Activated CD4-positive, alpha-beta T cell treated with anti-CD3 and anti-CD28 coated beads, Interleukin-2, amount 50 U/mL, for 16 hours (primary cell): ENCODE data around the gene CLSTN2.

Experiments
- DNase-seq: peaks from one replicate; pipeline ENCODE4 v3.0.0-alpha.2; 2020

Gene CLSTN2

DNA sequence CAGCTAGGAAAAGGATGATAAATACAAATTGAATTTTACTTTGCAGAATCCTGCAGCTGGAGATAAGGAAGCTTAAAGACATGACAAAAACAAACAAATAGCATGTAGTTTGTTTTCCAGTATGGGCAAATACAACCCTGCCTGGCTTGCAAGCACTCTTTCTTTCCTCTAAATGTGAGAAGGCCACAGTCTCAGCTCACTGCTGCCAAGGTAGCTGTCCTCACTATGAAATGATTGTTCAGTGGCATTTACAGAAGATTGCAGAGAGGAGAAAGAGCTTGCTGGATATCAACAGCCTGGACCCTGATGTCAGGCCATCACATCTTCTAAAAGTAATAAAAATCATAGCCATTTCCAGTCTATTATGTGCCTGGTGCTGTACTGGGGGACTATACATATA lies 262.0 kb downstream of the CLSTN2 start:
- DNase-seq: no peak

DNA sequence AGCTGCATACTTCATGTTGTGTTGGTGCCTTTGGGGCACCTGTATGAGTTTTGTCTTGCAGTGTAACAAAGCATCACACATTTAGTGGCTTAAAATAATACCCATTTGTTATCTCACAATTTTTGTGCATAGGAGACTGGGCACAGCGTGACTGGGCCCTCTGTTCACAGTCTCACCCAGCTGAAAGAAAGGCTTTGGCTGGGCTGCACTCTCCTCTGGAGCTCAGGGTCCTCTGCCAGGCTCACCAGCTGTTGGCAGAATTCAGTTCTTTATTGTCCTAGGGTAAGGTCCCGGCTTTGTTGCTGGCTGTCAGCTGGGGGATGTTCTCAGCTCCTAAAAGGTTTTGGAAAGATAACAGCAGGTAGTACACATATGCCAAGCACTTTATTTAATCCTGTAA lies 263.3 kb downstream of the CLSTN2 start:
- no peak for DNase-seq

DNA sequence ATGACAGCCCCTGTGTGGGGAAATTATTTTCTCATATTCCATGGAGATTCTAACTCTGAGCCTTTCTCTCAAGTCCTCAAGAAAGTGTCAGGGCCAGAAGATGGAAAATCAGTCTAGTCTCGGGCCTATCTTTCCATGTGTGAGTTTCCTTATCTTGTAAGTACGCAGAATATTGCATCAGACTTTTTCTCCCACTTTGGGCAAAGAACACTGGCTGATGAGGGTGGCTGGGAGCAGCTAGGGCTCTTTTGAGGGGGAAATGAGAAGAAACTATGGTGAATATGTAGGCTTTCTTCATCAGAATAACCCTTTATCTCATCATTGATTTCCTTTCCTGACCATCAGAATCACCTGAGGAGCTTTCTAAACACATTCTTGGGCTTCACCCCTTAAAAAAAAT lies 264.0 kb downstream of the CLSTN2 start:
- DNase-seq: no peak

DNA sequence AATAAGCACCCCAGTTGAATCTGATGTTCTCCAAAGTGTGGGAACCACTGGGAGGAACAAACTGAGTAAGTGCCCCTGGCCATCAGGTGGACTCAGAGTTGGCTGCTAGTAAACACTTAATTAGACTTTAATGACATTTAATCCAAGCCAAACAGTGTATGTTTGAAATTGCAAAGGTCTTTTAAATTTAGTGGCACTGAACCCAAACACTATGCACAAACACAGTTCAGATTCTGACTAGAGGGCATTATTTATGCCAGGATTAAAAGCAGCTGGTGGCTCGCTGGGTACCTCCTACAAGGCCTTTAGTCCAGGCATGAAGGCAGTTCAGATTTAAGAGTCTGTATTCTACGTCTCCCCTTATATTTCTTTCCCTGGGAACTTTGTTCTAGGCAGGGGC lies 264.8 kb downstream of the CLSTN2 start:
- DNase-seq: no peak

DNA sequence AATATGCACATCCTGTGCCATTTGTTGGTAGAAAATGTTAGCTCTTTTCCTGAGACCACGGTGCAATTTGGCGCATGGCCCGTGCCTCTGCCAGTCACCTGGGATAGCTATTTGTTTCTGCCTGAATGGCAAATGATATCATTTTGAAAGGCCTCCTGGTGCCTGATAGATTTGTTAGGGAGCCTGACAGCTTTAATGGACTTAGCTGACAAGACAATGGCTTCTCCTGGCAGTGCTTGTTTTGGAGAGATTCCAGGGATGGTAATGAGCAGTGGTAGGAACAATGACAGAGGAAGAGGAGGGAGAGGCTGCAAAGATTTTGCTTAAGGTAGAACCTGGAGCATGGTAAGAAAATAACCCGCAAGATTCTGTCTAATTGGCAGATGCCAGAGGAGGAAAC lies 268.5 kb downstream of the CLSTN2 start:
- DNase-seq: no peak

DNA sequence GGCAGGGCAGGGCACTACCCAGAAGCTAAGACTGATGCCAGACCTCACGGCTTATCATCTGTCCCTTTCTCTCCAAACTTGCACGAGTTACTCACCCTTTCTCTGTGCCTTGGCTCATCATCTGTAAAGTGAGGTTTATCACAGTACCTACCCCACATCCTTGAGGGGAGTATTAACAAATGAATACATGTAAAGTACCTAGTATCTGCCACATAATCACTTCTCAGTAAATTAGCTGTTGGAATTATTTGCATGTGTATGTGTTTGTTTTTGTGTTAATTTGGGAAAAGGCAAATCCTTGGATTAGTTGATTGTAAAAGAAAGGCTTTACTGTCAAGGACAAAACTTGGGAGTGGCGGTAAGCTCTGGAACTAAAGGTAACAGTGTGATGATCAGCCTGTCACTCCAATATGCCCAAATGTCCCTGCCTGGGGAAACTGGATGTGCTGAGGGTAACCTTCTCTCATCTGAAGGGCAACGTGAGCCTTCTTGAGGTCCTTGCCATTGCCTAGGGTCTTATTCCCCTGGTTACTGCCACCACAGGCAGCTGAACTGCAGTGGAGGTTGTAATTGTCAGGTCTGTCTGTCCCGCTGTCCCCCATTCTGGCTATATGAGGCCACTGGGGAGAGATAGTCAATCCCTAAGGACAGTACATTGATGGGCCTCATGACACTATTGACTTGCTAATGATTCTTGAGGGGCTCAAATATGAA lies 269.4 kb downstream of the CLSTN2 start:
- no peak for DNase-seq

DNA sequence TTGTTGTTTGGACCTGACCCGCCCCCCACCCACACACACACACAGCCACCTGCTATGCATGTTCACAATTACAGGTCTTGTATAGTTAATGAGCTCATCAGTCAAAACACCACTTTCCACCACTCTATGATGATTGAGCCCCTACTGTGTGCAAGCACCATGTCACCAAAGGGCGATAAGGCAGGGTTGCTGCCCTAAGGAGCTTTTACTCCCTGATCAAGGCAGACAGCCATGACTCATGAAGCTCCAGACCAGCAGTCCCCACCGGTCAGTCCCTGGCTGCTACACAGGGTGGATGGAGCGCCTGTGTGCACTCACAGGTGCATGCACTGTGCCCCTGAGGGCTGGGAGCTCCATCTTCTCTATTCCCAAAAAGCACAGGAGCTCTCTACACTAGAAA lies 270.6 kb downstream of the CLSTN2 start:
- no peak for DNase-seq

DNA sequence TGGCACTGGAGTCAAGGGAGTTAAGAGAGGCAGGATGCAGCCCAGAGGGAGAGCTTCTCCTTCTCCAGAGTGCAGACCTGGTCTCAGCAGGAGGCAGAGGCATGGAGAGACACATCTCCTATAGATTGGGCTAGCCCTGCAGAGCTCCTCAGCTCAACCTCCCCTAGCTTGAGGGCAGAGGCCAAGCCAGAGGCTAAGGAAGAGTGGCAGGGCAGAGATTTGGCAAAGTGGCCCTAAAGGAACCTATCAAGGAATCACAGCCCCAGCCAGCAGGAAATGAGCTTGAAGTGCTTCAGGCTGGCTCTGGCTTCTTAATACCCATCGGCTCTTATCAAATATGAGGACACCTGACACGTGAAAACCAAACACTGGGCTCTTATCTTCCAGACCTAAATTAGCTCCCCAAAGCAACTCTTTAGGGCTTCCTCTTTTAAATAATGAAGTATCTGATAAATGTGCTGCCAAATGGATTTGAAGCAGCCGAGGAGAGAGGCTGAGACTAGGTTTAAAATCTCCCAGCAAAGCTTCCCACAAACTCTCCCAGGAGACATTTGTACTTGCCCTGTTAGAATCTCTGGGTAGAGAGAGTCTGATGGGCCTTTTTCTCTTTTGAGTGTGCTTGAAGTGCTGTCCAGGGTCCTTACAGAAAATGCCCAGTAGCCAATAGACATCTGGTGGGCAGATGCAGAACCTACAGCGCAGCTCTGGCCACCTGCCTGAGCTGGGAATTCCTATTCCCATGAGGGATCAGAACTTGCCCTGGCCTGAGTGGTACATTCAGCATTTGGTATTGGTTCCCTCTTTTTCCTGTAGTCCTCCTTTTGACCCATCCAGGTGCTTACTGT lies 271.4 kb downstream of the CLSTN2 start:
- no peak for DNase-seq

DNA sequence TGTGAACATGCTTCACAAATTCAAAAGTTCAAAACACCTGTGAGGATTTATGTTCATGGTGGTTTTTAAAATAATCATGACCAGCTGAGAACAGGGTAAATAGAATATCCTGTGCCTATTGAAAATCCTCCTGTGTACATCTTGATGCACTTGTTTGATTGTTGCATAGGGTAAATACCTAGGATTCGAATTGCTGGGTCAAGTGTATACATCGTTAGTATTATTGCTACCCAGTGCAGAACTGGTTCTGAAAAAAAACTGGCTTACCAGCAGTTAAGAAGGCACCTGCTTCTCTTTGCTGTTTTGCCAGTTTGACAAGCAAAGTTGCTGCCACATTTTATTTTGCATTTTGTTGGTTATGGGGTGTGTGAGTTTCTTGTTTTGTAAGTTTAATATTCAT lies 272.6 kb downstream of the CLSTN2 start:
- DNase-seq: no peak

DNA sequence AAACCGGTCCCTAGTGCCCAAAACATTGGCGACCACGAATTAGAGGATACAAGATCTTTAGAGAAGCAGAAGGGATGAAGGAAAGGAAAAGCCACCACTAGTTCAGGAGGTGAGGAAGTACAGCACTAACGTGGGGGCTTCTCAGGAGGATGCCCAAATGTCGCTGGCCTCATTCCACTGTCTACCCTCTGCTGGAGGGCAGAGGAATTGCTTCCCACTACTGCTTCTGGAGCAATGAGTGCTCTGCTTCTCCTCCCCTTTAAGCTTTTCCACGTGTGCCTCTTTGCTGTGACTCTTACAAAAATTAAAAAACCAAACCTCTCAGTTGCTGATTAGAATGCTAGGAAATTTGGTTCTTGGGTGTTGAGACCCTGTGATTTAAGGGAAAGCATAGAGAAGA lies 281.3 kb downstream of the CLSTN2 start:
- DNase-seq: no peak

DNA sequence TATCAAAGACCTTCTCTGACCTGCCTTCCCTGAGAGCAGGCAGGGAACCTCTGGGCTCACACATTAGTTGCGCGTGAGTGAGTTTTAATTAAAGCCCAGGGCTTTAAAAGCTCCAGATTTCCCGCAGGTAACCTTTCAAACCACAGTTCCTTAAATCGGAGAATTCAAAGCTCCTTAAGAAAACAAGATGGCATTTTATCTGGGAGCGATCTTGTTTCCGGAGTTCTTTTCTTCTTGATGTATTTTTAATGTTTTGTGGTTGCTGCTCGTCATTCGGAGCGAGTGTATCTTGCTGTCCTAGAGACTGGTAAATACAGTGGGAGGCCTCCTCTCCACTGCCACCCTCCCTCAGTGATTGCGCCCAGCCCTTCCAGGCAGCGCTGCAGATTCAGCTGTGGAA lies 284.3 kb downstream of the CLSTN2 start:
- DNase-seq: no peak

DNA sequence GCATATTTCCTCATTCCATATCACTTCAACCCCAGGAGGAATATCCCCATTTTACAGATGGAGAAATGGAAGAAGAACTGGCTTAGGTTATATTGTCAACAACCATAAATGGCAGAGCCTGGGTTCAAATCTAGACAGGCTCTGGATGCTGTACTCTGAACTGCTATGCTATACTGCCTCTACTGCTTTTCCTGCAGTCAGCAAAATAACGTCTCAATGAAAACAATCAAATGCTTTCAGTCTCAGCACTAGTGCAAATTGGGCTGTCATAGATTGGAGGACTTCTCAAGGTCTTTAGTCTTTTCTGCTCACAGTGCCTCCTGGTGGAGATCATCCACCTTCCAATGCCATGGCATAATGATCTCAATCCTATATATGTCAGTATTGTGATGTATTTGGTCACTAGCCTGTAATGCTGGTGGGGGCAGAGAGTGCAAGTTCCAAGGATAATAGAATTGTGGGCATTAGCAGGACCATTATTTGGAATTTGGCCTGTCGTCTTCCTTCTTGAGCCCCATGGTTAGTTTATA lies 285.0 kb downstream of the CLSTN2 start:
- no peak for DNase-seq

DNA sequence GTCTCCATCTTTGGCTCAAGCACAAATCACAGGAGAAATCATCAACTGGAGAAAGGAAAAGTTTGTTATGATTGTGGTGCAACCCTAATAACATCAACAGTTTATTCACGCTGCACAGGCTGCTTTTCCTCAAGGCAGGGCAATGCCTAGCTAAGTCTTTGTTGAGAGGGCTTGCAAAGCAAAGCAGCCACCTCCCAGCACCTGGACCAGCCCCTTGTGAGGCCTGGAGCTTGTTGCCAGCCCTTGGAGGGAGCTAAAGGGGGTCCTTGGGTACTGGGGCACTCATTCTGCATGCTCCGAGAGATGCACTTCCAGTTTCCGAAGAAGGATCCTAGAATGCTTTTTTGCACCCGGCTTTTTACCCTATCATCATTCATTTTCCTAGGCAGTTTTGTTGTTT lies 288.2 kb downstream of the CLSTN2 start:
- no peak for DNase-seq

DNA sequence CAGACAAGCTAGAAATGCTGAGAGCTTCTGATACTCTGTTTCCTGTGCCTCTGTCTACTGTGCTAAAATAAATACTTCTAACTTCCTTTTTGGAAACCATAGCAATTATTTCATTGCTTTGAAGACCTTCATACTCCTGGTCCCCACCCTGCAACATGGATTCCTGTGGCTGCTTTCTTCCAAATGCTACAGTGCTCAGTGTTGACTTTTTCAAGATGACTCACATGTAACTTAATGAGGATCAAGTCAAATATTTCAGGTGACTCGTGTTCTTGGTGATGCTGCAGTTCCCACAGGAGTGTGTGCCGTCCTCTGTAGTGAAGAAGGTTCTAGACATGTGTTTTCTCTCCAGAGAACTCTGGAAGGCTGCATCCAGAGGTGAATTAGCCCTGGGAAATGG lies 288.6 kb downstream of the CLSTN2 start:
- no peak for DNase-seq

DNA sequence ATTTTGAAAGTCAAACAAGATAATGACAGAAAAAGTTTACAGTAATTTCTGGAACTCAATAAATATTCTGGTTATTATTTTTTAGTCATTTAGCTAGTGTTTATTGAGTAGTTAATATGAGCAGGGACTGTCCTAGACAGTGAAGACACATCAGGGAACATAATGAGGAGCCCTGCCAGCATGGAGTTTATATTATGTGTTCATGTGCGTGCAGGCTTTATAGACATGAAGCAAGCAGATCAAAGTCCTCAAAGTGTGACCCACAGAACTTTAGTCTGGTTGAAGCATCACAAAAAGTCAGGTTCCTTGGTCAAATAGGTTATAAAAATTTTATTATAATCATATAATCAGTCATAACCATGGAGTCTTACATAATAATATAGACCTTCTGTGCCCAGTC lies 289.3 kb downstream of the CLSTN2 start:
- DNase-seq: no peak

DNA sequence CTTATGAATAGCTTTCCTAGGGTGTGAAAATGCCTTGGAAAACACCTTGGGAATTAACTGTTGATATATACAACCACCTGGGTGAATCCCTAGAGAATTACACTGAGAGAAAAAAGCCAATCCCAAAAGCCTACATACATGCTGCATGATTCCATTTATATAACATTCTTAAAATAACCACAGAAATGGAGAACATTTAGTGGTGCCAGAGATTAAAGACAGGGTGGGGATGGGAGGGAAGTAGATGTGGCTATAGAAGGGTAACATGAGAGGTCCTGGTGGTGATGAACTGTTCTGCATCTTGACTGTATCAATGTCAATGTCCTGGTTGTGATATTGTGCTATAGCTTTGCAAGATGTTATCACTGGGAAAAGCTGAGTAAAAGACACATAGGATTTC lies 291.0 kb downstream of the CLSTN2 start:
- DNase-seq: no peak

DNA sequence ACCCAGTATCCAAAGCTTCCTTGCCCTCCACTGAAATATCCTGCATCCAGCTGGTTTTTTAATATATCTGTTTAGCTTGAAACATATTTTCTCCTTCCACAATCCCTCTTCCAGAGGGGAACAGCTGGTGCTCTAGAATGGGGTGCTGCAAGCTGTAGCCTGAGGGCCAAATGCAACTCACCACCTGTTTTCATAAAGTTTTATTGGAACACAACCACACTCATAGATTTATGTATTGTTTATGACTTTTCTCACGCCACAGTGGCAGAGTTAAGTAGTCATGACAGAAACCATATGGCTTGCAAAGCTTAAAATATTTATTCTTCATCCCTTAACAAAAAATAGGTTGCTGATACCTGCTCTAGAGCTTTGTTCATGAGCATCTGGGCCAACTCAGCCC lies 298.7 kb downstream of the CLSTN2 start:
- DNase-seq: no peak

DNA sequence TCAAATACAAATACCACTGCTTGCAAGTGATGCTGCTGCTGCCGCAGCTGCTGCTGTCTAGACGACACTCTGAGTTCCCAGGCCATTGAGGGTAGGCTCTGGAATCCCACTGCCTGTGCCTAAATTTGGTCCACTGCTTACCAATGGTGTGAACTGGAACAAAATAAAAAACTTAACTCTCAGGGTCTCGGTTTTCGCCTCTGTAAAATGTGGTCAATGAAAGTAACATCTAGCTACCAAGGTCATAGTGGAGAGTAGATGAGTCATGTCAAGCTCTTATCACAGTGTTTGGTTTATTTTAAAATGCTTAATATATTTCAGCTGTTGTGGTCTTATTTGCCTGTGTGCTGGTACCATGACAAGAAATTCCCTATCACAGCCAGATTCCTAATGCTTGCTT lies 299.3 kb downstream of the CLSTN2 start:
- DNase-seq: no peak

DNA sequence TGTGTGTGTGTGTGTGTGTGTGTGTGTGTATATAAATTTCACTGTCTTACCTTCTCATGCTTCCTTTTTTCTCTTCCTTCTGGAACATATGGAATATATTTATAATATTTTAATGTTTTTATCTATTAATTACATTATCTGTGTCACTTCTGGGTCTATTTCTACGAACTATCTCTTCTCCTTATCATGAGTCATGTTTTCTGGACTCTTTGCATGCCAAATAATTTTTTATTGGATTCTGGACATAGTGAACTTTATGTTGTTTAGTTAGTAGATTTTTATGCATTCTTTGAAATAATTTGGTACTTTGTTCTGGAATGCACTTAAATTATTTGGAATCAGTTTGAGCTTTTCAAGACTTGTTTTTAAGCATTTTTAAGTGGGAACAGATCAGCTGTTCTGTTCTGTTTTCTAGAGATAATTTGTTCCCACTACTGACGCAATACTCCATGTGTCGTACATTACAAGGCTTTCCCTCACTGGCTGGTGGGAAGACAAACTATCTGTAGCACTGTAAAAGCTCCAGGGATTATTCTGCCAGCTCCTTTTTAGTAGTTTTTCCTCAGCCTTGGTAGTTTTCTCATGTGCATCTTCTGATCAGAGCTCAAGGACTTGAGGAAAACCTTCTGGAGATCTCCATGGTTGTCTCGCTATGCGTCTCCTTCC lies 302.0 kb downstream of the CLSTN2 start:
- no peak for DNase-seq

DNA sequence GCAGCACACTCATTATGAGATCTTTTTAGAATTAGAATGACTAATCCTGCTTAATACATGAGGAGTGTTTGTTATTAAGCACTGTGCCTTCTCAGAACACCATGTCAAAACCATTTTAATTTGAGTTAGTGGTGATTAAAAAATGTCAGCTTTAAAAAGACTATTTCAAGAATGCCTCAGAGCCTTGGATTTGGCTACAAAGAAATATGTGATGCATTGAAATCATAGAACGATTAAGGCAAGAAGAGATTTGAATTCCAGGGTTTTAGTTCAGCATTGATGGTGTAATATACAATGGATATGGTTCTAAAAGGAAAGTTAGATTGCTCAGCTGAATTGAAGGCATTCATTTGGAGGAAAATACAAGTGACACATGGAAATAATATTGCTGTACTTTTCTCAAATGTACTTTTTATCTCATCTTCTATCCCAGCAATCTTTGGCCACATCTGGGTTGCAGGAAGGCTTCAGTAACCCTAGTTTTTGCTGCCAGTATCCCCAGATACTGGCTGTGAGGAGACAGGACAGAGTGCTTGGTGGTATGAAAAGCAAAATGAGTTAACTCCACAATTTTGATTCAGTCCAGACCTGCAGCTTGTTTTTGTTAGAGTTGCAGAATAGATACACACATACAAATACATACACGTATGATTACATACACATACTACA lies 303.8 kb downstream of the CLSTN2 start:
- no peak for DNase-seq

DNA sequence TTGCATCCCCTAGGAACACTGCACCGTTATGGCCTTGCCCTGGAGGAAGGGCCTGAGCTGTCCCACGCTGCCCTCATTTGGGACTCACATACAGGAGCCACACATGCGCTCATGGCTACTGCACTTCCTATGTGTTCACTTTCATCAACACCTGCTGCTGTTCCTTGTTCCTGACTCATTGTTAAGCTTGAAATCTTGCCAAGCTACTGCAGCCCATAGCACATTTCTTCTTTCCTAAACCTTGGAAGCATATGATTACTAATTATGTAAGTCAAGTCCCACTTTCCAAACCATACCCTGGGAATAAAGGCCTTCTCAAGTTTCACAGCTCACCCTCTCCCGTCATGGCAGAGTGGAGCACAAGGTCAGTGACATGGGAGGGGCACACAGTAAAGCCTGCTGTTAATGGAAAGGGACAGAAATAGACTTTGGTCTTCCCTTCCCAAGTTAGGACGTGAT lies 307.9 kb downstream of the CLSTN2 start:
- no peak for DNase-seq

DNA sequence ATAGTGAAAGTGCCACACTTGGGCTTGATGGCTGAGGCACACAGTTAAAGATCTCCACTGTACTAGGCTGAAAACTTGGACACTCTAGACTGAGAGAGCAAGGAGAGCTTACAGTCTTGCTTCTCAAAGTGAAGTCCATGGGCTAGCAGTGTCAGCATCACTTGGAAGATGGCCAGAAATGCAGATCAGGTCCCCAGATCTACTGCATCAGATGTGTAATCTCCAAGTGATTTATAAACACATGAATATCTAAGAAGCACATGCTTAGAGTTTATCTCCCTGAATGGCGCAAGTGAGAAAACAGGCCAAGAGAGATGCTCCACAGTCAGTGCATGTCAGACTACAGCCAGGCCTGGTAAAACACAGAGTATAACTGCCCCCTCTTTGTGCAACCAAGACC lies 308.6 kb downstream of the CLSTN2 start:
- DNase-seq: no peak

DNA sequence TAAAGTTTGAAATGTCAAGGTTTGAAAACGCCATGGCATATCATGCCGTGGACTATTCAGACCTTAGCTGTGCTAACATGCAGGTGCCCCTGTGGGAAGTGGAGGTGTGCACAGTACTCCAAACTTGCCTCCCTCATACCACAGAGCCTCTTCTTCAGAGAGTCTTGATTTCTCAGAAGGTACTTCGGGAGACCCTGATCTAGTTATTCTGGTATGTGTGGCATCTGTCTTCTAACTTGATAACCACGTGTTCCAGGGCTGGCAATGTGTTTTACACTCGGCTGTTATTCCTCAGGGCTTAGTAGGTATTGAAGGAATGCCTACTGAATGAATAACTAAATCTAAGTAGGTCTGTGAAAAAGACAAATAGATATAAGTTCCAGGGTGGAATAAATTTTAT lies 309.9 kb downstream of the CLSTN2 start:
- no peak for DNase-seq
